B cell (primary cell): ENCODE data around the gene TMA7. TPM values are rescaled to one million over a fixed set of nuclear protein-coding genes. Genes with fewer than 3 reads are reported as not detected.

Experiments used
- ATAC-seq: fragments of 200-7000 bp; cut with Tn5 transposase; one replicate; pipeline ENCODE4 v1.10.0; 2021; ENCODE audit warnings: low read depth, mild to moderate bottlenecking, moderate number of reproducible peaks, moderate library complexity
- CTCF ChIA-PET: fragments of 350-600 bp; sonication (Branson Sonifier 250); formaldehyde crosslinking; loops from one replicate; lab custom pipeline; 2021; ENCODE audit warnings: antibody characterized with exemption, inconsistent platforms; lab: Charles Lee
- POLR2A ChIA-PET: fragments of 350-600 bp; sonication (Branson Sonifier 250); formaldehyde crosslinking; loops from one replicate; lab custom pipeline; 2021; ENCODE audit warnings: antibody characterized with exemption; lab: Charles Lee
- DNase-seq: peaks from one replicate; pipeline ENCODE4 v3.0.0; 2013
- H2AFZ ChIP-seq: 2 replicates; pipeline ENCODE4 v1.6.1; 2012; ENCODE audit warnings: mild to moderate bottlenecking, low read depth, low read length; ENCODE audit not compliant: insufficient read depth, poor library complexity, severe bottlenecking
- H3K27ac ChIP-seq, 2 donors: 1 replicate in 1 of 2; 2 replicates in 1 of 2; pipeline ENCODE4 v1.5.1; 2012 to 2013; ENCODE audit warnings: low read length in 2 of 2, mild to moderate bottlenecking in 2 of 2, moderate library complexity in 1 of 2
- H3K27me3 ChIP-seq, 4 experiments: fragments of 200-600 bp in 1 of 4; sonication (generic) in 1 of 4; replicated peaks in 1 of 4; 1 replicate in 2 of 4; 2 replicates in 2 of 4; pipeline versions ENCODE4 v1.6.1 to v1.7.0; 2013 to 2016; ENCODE audit warnings: low read length in 3 of 4, mild to moderate bottlenecking in 2 of 4, mixed read lengths in 1 of 4, moderate library complexity in 1 of 4; ENCODE audit not compliant: insufficient read depth in 4 of 4, control insufficient read depth in 3 of 4; ENCODE audit errors: control extremely low read depth in 1 of 4
- H3K36me3 ChIP-seq, 2 experiments: replicated peaks in 1 of 2; 1 replicate in 1 of 2; 2 replicates in 1 of 2; pipeline versions ENCODE4 v1.6.1 to v1.7.1; 2013; ENCODE audit warnings: low read length in 1 of 2; ENCODE audit not compliant: insufficient read depth in 2 of 2, control insufficient read depth in 1 of 2; ENCODE audit errors: control extremely low read depth in 1 of 2, extremely low read depth in 1 of 2
- H3K4me1 ChIP-seq, 2 donors: fragments of 200-600 bp in 1 of 2; sonication (generic) in 1 of 2; 1 replicate in 1 of 2; 2 replicates in 1 of 2; pipeline versions ENCODE4 v1.5.1 to v1.6.1; 2013 to 2017; ENCODE audit warnings: low read length in 2 of 2; ENCODE audit not compliant: control insufficient read depth in 2 of 2, insufficient read depth in 2 of 2
- H3K4me2 ChIP-seq: replicated peaks from 2 replicates; pipeline ENCODE3; 2012; ENCODE audit warnings: mild to moderate bottlenecking, low read depth, low read length; ENCODE audit not compliant: poor library complexity, severe bottlenecking
- H3K4me3 ChIP-seq, 5 experiments: fragments of 200-600 bp in 1 of 5; sonication (generic) in 1 of 5; 1 replicate in 3 of 5; 2 replicates in 2 of 5; pipeline versions ENCODE4 v1.5.1 to v1.7.0; 2011 to 2016; ENCODE audit warnings: low read length in 4 of 5, mild to moderate bottlenecking in 4 of 5, low read depth in 2 of 5, control low read depth in 1 of 5, moderate library complexity in 1 of 5; ENCODE audit not compliant: insufficient read depth in 1 of 5; ENCODE audit errors: control extremely low read depth in 1 of 5, extremely low read depth in 1 of 5
- H3K79me2 ChIP-seq: fragments of 200-600 bp; sonication (generic); one replicate; pipeline ENCODE4 v1.6.0; 2016; ENCODE audit warnings: low read length; ENCODE audit not compliant: control insufficient read depth, insufficient read depth
- H3K9ac ChIP-seq: fragments of 200-600 bp; sonication (generic); 2 replicates; pipeline ENCODE4 v1.6.1; 2017; ENCODE audit warnings: mild to moderate bottlenecking, low read length, moderate library complexity
- H3K9me3 ChIP-seq, 3 donors: one replicate each; pipeline versions ENCODE4 v1.6.1 to v1.7.1; 2013; ENCODE audit warnings: low read length in 2 of 3; ENCODE audit not compliant: control insufficient read depth in 2 of 3, insufficient read depth in 1 of 3; ENCODE audit errors: control extremely low read depth in 1 of 3
- H4K20me1 ChIP-seq: 2 replicates; pipeline ENCODE4 v1.6.0; 2012; ENCODE audit warnings: mild to moderate bottlenecking, low read length; ENCODE audit not compliant: insufficient read depth, control insufficient read depth, poor library complexity, severe bottlenecking
- H3K27ac Mint-ChIP-seq: one replicate; pipeline ENCODE4 v1.8.0; 2021; ENCODE audit warnings: mixed read lengths
- H3K27me3 Mint-ChIP-seq: one replicate; pipeline ENCODE4 v1.8.0; 2021; ENCODE audit warnings: mixed read lengths
- H3K4me1 Mint-ChIP-seq: one replicate; pipeline ENCODE4 v1.8.0; 2021; ENCODE audit warnings: mixed read lengths
- H3K4me3 Mint-ChIP-seq: one replicate; pipeline ENCODE4 v1.8.0; 2021; ENCODE audit warnings: mixed read lengths
- H3K9me3 Mint-ChIP-seq: one replicate; pipeline ENCODE4 v1.8.0; 2022; ENCODE audit warnings: mixed read lengths; ENCODE audit not compliant: insufficient read depth
- CTCF ChIP-seq: fragments of 200-600 bp; IDR thresholded peaks from one replicate; pipeline ENCODE4 v1.8.0; 2022; ENCODE audit warnings: antibody characterized with exemption, mild to moderate bottlenecking
- EZH2 ChIP-seq: IDR thresholded peaks from 2 replicates; pipeline ENCODE4 v1.6.1; 2012; ENCODE audit warnings: borderline replicate concordance, low read depth, mild to moderate bottlenecking, moderate library complexity, low read length; ENCODE audit not compliant: insufficient read depth, poor library complexity, severe bottlenecking
- WGBS: methylation state at CpG from one replicate; pipeline ENCODE4 v1.1.5; 2013; ENCODE audit warnings: missing lambda C conversion rate; ENCODE audit not compliant: insufficient coverage; 5-methylcytosine and 5-hydroxymethylcytosine counted together
- intact Hi-C: fragments of 100-400 bp; cut with micrococcal nuclease; formaldehyde crosslinking; loops from one replicate; pipeline ENCODE4 v1.10.0; 2022
- polyA plus RNA-seq: library from polyadenylated mRNA; depleted of rRNA; stranded (reverse); fragments of >200 nt; gene quantifications from 2 replicates; pipeline ENCODE4 v1.2.3, GENCODE V29; 2012
- total RNA-seq, 2 donors: library from RNA; stranded (reverse); fragments of 120-200 nt in 1 of 2; gene quantifications; 1 replicate in 1 of 2; 2 replicates in 1 of 2; pipeline versions ENCODE4 v1.2.3 to v1.2.4, GENCODE V29; 2013 to 2022

TMA7 gene
- total and polyA plus RNA-seq, 2 donors (not counting 1 experiment from before 2014, with no cell fraction given) = 169 to 194 TPM

GRCh38 chr3:48456456-48456855 is 16.4 kb downstream of the TMA7 start:
- no peak overlapping the region for H2AFZ ChIP-seq
- no peaks in the 10 kb centered on the region for H3K9me3 ChIP-seq
- peaks cover 8 to 59% of the 10 kb centered on the region in 2 experiments for H3K36me3 ChIP-seq
- H3K79me2 ChIP-seq = no peaks in the 10 kb centered on the region
- Mint-ChIP-seq H3K9me3 (no peaks in the 10 kb centered on the region), H3K27me3 (no peaks in the 10 kb centered on the region), H3K4me1 (no peaks in the 10 kb centered on the region), H3K27ac (no peak overlapping the region), H3K4me3 (no peak overlapping the region)
- H4K20me1 ChIP-seq = no peaks in the 10 kb centered on the region
- H3K4me2 ChIP-seq = no peak overlapping the region
- ChIA-PET POLR2A (no interaction called here), CTCF (interaction anchor here (1.2 to 4.4 kb wide), 3 partner anchors 20 to 56 kb away, joined by 4 to 29 read pairs (median 6); no protein-coding TSS in a partner anchor)
- no peak overlapping the region for H3K27ac ChIP-seq
- DNase-seq = no peak
- H3K9ac ChIP-seq = no peak overlapping the region
- H3K4me3 ChIP-seq = no peak overlapping the region
- TF ChIP-seq EZH2 (no peak), CTCF (no peak)
- ATAC-seq = no peak
- H3K4me1 ChIP-seq = no peaks in the 10 kb centered on the region
- intact Hi-C loops = no loop called here
- H3K27me3 ChIP-seq = no peaks in the 10 kb centered on the region
- no CpG with 5 or more reads among the region's 1 CpG for WGBS

GRCh38 chr3:48459331-48459730 is 19.3 kb downstream of the TMA7 start:
- H2AFZ ChIP-seq = no peak overlapping the region
- DNase-seq (no peak), ATAC-seq (no peak)
- H4K20me1 ChIP-seq = no peaks in the 10 kb centered on the region
- H3K4me3 ChIP-seq = no peak overlapping the region
- TF ChIP-seq CTCF (no peak), EZH2 (no peak)
- no peaks in the 10 kb centered on the region for H3K27me3 Mint-ChIP-seq
- 96% methylated on average over 3 of the region's 3 CpGs for WGBS
- H3K36me3 ChIP-seq = peaks cover 7 to 36% of the 10 kb centered on the region in 2 experiments
- H3K27ac ChIP-seq = no peak overlapping the region
- H3K4me2 ChIP-seq = no peak overlapping the region
- no peak overlapping the region for H3K27ac Mint-ChIP-seq
- no peaks in the 10 kb centered on the region for H3K4me1 ChIP-seq
- H3K9me3 Mint-ChIP-seq = no peaks in the 10 kb centered on the region
- ChIA-PET CTCF (interaction anchor here (1.3 to 4.4 kb wide), 3 partner anchors 14 to 58 kb away, joined by 3 to 29 read pairs (median 4); no protein-coding TSS in a partner anchor), POLR2A (interaction anchor here (1.1 kb wide), 1 partner anchor 13 kb away, joined by 5 read pairs; no protein-coding TSS in a partner anchor)
- no peak overlapping the region for H3K4me3 Mint-ChIP-seq
- no peaks in the 10 kb centered on the region for H3K27me3 ChIP-seq
- H3K79me2 ChIP-seq = no peaks in the 10 kb centered on the region
- no peaks in the 10 kb centered on the region for H3K4me1 Mint-ChIP-seq
- intact Hi-C loops = no loop called here
- no peak overlapping the region for H3K9ac ChIP-seq
- H3K9me3 ChIP-seq = no peaks in the 10 kb centered on the region
